HepG2 (cell line): ENCODE measurements around the gene PKLR. TPM values are rescaled to one million over a fixed set of nuclear protein-coding genes. Genes with fewer than 3 reads are reported as not detected.

Source experiments
- AHR ChIP-seq: IDR thresholded peaks from 2 replicates; pipeline ENCODE4 v1.6.1; 2018; ENCODE audit warnings: missing genetic modification reagents, missing compliant biosample characterization
- CC2D1A ChIP-seq: sonication (generic); formaldehyde crosslinking; IDR thresholded peaks from 2 replicates; pipeline ENCODE4 v1.8.1; 2023; ENCODE audit warnings: mild to moderate bottlenecking, missing genetic modification reagents
- CCAR2 ChIP-seq: fragments of 200-400 bp; formaldehyde crosslinking; optimal IDR thresholded peaks from 2 replicates; pipeline ENCODE3; 2018; ENCODE audit warnings: low read depth, mild to moderate bottlenecking, low read length, moderate library complexity
- PAXIP1 ChIP-seq: sonication (generic); formaldehyde crosslinking; conservative IDR thresholded peaks from 2 replicates; pipeline ENCODE4 v1.4.0; 2020; ENCODE audit warnings: mild to moderate bottlenecking, missing genetic modification reagents, moderate library complexity
- PRDM10 ChIP-seq: sonication (generic); formaldehyde crosslinking; IDR thresholded peaks from 2 replicates; pipeline ENCODE4 v1.4.0; 2020; ENCODE audit warnings: low read depth, missing genetic modification reagents
- RBFOX2 ChIP-seq: fragments of 200-400 bp; formaldehyde crosslinking; IDR thresholded peaks from 2 replicates; pipeline ENCODE4 v1.6.1; 2017; ENCODE audit warnings: low read depth, mild to moderate bottlenecking, low read length
- RELA ChIP-seq: sonication (generic); formaldehyde crosslinking; IDR thresholded peaks from 2 replicates; pipeline ENCODE4 v1.4.0; 2020; ENCODE audit warnings: missing genetic modification reagents
- TCF7L2 ChIP-seq: IDR thresholded peaks from 2 replicates; pipeline ENCODE4 v1.6.1; 2011; ENCODE audit warnings: mild to moderate bottlenecking, low read depth, low read length, moderate library complexity
- TEAD3 ChIP-seq: optimal IDR thresholded peaks from 2 replicates; pipeline ENCODE3; 2016; ENCODE audit warnings: borderline replicate concordance
- THRA ChIP-seq: sonication (generic); formaldehyde crosslinking; IDR thresholded peaks from 2 replicates; pipeline ENCODE4 v1.4.0; 2020; ENCODE audit warnings: missing genetic modification reagents, borderline replicate concordance
- ZBED4 ChIP-seq: sonication (generic); formaldehyde crosslinking; IDR thresholded peaks from 2 replicates; pipeline ENCODE4 v1.4.0; 2020; ENCODE audit warnings: missing genetic modification reagents, borderline replicate concordance
- ZBTB7A ChIP-seq: sonication (generic); formaldehyde crosslinking; IDR thresholded peaks from 2 replicates; pipeline ENCODE4 v1.8.0; 2022; ENCODE audit warnings: mild to moderate bottlenecking, missing genetic modification reagents
- ZGPAT ChIP-seq: IDR thresholded peaks from 2 replicates; pipeline ENCODE4 v1.6.1; 2016; ENCODE audit warnings: mild to moderate bottlenecking
- ZNF225 ChIP-seq: sonication (generic); formaldehyde crosslinking; IDR thresholded peaks from 2 replicates; pipeline ENCODE4 v1.4.0; 2020; ENCODE audit warnings: mild to moderate bottlenecking, missing genetic modification reagents
- ZNF264 ChIP-seq: sonication (generic); formaldehyde crosslinking; IDR thresholded peaks from 2 replicates; pipeline ENCODE4 v1.4.0; 2020; ENCODE audit warnings: missing genetic modification reagents
- polyA plus RNA-seq, 8 experiments: library from polyadenylated mRNA; depleted of rRNA in 3 of 8; stranded (reverse) in 7 of 8; unstranded in 1 of 8; fragments of >200 nt; fragmentation: Illumina TruSeq in 4 of 8; extraction: Trizol in 4 of 8; gene quantifications; 2 replicates each; pipeline versions ENCODE4 v1.2.1 to v1.2.3, GENCODE V29; 2011 to 2016; ENCODE audit warnings: low read depth in 4 of 8, missing spikeins in 1 of 8, mixed read lengths in 1 of 8; ENCODE audit not compliant: insufficient read depth in 1 of 8
- total RNA-seq, 5 experiments: library from RNA; depleted of rRNA; stranded (reverse); fragments of >200 nt; fragmentation: Illumina TruSeq; extraction: Trizol; gene quantifications; 2 replicates each; pipeline ENCODE4 v1.2.3, GENCODE V29; 2016; ENCODE audit warnings: low read depth in 1 of 5

Gene PKLR
- total and polyA plus RNA-seq, 2 of the 13 experiments (the other 11 are each of a cell fraction or from before 2014, with no cell fraction given) = 10.3 to 29.3 TPM

- TF ChIP-seq THRA (peak; percentile 87; the same call in 1 of the 2 replicates), RBFOX2 (no peak), ZBED4 (no peak), AHR (CRISPR knock-in tag) (no peak), ZGPAT (CRISPR knock-in tag) (0 out of 2 replicates have a peak, but pooled peaks have one; percentile 39), ZNF264 (no peak), PRDM10 (CRISPR knock-in tag) (no peak), ZBTB7A (CRISPR knock-in tag) (no peak), CCAR2 (no peak), CC2D1A (CRISPR knock-in tag) (no peak), TEAD3 (CRISPR knock-in tag) (no peak), TCF7L2 (no peak), RELA (CRISPR knock-in tag) (no peak), PAXIP1 (CRISPR knock-in tag) (peak; percentile 83), ZNF225 (CRISPR knock-in tag) (no peak)
Measured at GRCh38 chr1:155286544-155286943, 14.7 kb downstream of the PKLR start (continued).
